GM12878 (cell line): ENCODE measurements around the gene OTUB2. TPM values are rescaled to one million over a fixed set of nuclear protein-coding genes. Genes with fewer than 3 reads are reported as not detected.

Experiments
- CHD4 ChIP-seq: fragments of 200-600 bp; sonication (generic); IDR thresholded peaks from 2 replicates; pipeline ENCODE4 v1.6.1; 2016; ENCODE audit warnings: mild to moderate bottlenecking
- ETV6 ChIP-seq, 2 experiments: fragments of 450-650 bp in 1 of 2; IDR thresholded peaks in 1 of 2; conservative IDR thresholded peaks in 1 of 2; 2 replicates each; pipeline ENCODE4 v1.6.1; 2014; ENCODE audit warnings: antibody characterized with exemption in 1 of 2, borderline replicate concordance in 1 of 2, low read depth in 1 of 2, mild to moderate bottlenecking in 1 of 2, moderate library complexity in 1 of 2
- FOXK2 ChIP-seq: fragments of 450-650 bp; IDR thresholded peaks from 2 replicates; pipeline ENCODE4 v1.6.1; 2017; ENCODE audit warnings: mild to moderate bottlenecking, moderate library complexity
- LARP7 ChIP-seq: fragments of 450-650 bp; IDR thresholded peaks from 2 replicates; pipeline ENCODE4 v1.6.1; 2017; ENCODE audit warnings: mild to moderate bottlenecking
- MXI1 ChIP-seq: fragments of 150-350 bp; IDR thresholded peaks from 2 replicates; pipeline ENCODE4 v1.6.1; 2011; ENCODE audit warnings: low read depth, mild to moderate bottlenecking, inconsistent platforms, low read length, improper control_type of control experiment
- MYB ChIP-seq: fragments of 150-350 bp; IDR thresholded peaks from 2 replicates; pipeline ENCODE4 v1.6.1; 2014; ENCODE audit warnings: mild to moderate bottlenecking, low read depth, low read length, borderline replicate concordance
- NBN ChIP-seq: fragments of 450-650 bp; IDR thresholded peaks from 2 replicates; pipeline ENCODE4 v1.6.1; 2016
- NR2C1 ChIP-seq: fragments of 450-650 bp; IDR thresholded peaks from 2 replicates; pipeline ENCODE4 v1.6.1; 2017; ENCODE audit warnings: antibody characterized with exemption, mild to moderate bottlenecking, moderate library complexity
- PAX5 ChIP-seq: IDR thresholded peaks from 2 replicates; pipeline ENCODE4 v1.6.1; 2011; ENCODE audit warnings: low read depth, low read length, borderline replicate concordance
- POLR2AphosphoS2 ChIP-seq: IDR thresholded peaks from 2 replicates; pipeline ENCODE4 v1.6.1; 2011; ENCODE audit warnings: low read depth, mild to moderate bottlenecking, low read length, improper control_type of control experiment, moderate library complexity
- RAD21 ChIP-seq: IDR thresholded peaks from 2 replicates; pipeline ENCODE4 v1.6.1; 2011; ENCODE audit warnings: mild to moderate bottlenecking, low read depth, low read length, moderate library complexity; ENCODE audit not compliant: insufficient read depth
- RELA ChIP-seq: fragments of 450-650 bp; IDR thresholded peaks from 2 replicates; pipeline ENCODE4 v1.8.0; 2014; ENCODE audit warnings: borderline replicate concordance; ENCODE audit not compliant: partially characterized antibody
- RFX5 ChIP-seq: IDR thresholded peaks from 2 replicates; pipeline ENCODE4 v1.6.1; 2011; ENCODE audit warnings: low read depth, low read length, improper control_type of control experiment
- RUNX3 ChIP-seq: IDR thresholded peaks from 2 replicates; pipeline ENCODE4 v1.6.1; 2012; ENCODE audit warnings: low read length, inconsistent platforms
- SIX5 ChIP-seq: IDR thresholded peaks from 2 replicates; pipeline ENCODE4 v1.6.1; 2011; ENCODE audit warnings: mild to moderate bottlenecking, low read depth, low read length, moderate library complexity; ENCODE audit not compliant: severe bottlenecking
- STAT3 ChIP-seq: IDR thresholded peaks from 2 replicates; pipeline ENCODE4 v1.6.1; 2011; ENCODE audit warnings: low read depth, low read length, improper control_type of control experiment
- TBL1XR1 ChIP-seq: IDR thresholded peaks from 2 replicates; pipeline ENCODE4 v1.6.1; 2012; ENCODE audit warnings: low read depth, low read length, improper control_type of control experiment
- polyA plus RNA-seq, 11 experiments: library from polyadenylated mRNA; depleted of rRNA in 4 of 11; unstranded in 6 of 11; stranded (reverse) in 5 of 11; fragments of >200 nt; fragmentation: Nextera tagmentation in 4 of 11; fragmentation: Illumina TruSeq in 1 of 11; extraction: Ambion mirVana in 4 of 11; extraction: Trizol in 1 of 11; gene quantifications; 1 replicate in 1 of 11; 2 replicates in 10 of 11; pipeline versions ENCODE4 v1.2.1 to v1.2.3, GENCODE V29; 2011 to 2016; ENCODE audit warnings: inconsistent platforms in 2 of 11, missing spikeins in 2 of 11, low read depth in 1 of 11
- total RNA-seq, 4 experiments: library from RNA; depleted of rRNA in 3 of 4; stranded (reverse); fragments of >200 nt in 3 of 4; fragmentation: Illumina TruSeq in 1 of 4; extraction: Trizol in 1 of 4; gene quantifications; 2 replicates each; pipeline versions ENCODE4 v1.2.1 to v1.2.3, GENCODE V29; 2013 to 2021
- TF ChIP-seq, protein P1 (sequence below): fragments of 450-650 bp; formaldehyde crosslinking; IDR thresholded peaks from 2 replicates; pipeline ENCODE4 v1.4.0; 2022; ENCODE audit warnings: mild to moderate bottlenecking, moderate library complexity
- TF ChIP-seq, protein P2 (sequence below): fragments of 450-650 bp; IDR thresholded peaks from 2 replicates; pipeline ENCODE4 v1.6.1; 2017; ENCODE audit warnings: mild to moderate bottlenecking, low read depth, inconsistent platforms; ENCODE audit not compliant: poor library complexity, severe bottlenecking
- TF ChIP-seq, protein P3 (sequence below): IDR thresholded peaks from 2 replicates; pipeline ENCODE4 v1.6.1; 2012; ENCODE audit warnings: improper control_type of control experiment, low read depth, low read length; ENCODE audit not compliant: insufficient replicate concordance

The OTUB2 gene
- total and polyA plus RNA-seq, 10 of the 15 experiments (the other 5 are each of a cell fraction or from before 2014, with no cell fraction given), result 0.05 to 0.82 (median 0.43) TPM

- TF ChIP-seq, protein P1, sequence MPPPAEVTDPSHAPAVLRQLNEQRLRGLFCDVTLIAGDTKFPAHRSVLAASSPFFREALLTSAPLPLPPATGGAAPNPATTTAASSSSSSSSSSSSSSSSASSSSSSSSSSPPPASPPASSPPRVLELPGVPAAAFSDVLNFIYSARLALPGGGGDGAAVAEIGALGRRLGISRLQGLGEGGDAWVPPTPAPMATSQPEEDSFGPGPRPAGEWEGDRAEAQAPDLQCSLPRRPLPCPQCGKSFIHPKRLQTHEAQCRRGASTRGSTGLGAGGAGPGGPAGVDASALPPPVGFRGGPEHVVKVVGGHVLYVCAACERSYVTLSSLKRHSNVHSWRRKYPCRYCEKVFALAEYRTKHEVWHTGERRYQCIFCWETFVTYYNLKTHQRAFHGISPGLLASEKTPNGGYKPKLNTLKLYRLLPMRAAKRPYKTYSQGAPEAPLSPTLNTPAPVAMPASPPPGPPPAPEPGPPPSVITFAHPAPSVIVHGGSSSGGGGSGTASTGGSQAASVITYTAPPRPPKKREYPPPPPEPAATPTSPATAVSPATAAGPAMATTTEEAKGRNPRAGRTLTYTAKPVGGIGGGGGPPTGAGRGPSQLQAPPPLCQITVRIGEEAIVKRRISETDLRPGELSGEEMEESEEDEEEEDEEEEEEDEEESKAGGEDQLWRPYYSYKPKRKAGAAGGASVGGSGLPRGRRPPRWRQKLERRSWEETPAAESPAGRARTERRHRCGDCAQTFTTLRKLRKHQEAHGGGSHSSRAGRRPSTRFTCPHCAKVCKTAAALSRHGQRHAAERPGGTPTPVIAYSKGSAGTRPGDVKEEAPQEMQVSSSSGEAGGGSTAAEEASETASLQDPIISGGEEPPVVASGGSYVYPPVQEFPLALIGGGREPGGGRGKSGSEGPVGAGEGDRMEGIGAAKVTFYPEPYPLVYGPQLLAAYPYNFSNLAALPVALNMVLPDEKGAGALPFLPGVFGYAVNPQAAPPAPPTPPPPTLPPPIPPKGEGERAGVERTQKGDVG, result no peak
- no peak for TF ChIP-seq LARP7
- TF ChIP-seq SIX5, result no peak
- 0 out of 2 replicates have a peak, but pooled peaks have one; percentile 77 for TF ChIP-seq STAT3
- TF ChIP-seq, protein P2, sequence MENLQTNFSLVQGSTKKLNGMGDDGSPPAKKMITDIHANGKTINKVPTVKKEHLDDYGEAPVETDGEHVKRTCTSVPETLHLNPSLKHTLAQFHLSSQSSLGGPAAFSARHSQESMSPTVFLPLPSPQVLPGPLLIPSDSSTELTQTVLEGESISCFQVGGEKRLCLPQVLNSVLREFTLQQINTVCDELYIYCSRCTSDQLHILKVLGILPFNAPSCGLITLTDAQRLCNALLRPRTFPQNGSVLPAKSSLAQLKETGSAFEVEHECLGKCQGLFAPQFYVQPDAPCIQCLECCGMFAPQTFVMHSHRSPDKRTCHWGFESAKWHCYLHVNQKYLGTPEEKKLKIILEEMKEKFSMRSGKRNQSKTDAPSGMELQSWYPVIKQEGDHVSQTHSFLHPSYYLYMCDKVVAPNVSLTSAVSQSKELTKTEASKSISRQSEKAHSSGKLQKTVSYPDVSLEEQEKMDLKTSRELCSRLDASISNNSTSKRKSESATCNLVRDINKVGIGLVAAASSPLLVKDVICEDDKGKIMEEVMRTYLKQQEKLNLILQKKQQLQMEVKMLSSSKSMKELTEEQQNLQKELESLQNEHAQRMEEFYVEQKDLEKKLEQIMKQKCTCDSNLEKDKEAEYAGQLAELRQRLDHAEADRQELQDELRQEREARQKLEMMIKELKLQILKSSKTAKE, result peak; percentile 66
- no peak for TF ChIP-seq CHD4
- peak; percentile 88 for TF ChIP-seq NR2C1
- TF ChIP-seq TBL1XR1, result peak; percentile 74; the same call in 1 of the 2 replicates
- TF ChIP-seq, protein P3, sequence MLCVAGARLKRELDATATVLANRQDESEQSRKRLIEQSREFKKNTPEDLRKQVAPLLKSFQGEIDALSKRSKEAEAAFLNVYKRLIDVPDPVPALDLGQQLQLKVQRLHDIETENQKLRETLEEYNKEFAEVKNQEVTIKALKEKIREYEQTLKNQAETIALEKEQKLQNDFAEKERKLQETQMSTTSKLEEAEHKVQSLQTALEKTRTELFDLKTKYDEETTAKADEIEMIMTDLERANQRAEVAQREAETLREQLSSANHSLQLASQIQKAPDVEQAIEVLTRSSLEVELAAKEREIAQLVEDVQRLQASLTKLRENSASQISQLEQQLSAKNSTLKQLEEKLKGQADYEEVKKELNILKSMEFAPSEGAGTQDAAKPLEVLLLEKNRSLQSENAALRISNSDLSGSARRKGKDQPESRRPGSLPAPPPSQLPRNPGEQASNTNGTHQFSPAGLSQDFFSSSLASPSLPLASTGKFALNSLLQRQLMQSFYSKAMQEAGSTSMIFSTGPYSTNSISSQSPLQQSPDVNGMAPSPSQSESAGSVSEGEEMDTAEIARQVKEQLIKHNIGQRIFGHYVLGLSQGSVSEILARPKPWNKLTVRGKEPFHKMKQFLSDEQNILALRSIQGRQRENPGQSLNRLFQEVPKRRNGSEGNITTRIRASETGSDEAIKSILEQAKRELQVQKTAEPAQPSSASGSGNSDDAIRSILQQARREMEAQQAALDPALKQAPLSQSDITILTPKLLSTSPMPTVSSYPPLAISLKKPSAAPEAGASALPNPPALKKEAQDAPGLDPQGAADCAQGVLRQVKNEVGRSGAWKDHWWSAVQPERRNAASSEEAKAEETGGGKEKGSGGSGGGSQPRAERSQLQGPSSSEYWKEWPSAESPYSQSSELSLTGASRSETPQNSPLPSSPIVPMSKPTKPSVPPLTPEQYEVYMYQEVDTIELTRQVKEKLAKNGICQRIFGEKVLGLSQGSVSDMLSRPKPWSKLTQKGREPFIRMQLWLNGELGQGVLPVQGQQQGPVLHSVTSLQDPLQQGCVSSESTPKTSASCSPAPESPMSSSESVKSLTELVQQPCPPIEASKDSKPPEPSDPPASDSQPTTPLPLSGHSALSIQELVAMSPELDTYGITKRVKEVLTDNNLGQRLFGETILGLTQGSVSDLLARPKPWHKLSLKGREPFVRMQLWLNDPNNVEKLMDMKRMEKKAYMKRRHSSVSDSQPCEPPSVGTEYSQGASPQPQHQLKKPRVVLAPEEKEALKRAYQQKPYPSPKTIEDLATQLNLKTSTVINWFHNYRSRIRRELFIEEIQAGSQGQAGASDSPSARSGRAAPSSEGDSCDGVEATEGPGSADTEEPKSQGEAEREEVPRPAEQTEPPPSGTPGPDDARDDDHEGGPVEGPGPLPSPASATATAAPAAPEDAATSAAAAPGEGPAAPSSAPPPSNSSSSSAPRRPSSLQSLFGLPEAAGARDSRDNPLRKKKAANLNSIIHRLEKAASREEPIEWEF, result peak; percentile 96
- peak; percentile 39; the same call in 1 of the 2 replicates for TF ChIP-seq PAX5
- TF ChIP-seq MYB, result no peak
- TF ChIP-seq RAD21, result no peak
- peak; percentile 62 for TF ChIP-seq FOXK2
- peak; percentile 79 for TF ChIP-seq RUNX3
- no peak for TF ChIP-seq POLR2AphosphoS2
- no peak for TF ChIP-seq RELA
- peak; percentile 79 for TF ChIP-seq NBN
- 0 out of 4 replicates have a peak, but pooled peaks of 1 of the 2 experiments have one; percentile 19 for TF ChIP-seq ETV6 (conservative IDR thresholded peaks at IDR 0.05 in 1 of 2, IDR thresholded peaks at IDR 0.05 in 1 of 2; ENCODE audit: borderline replicate concordance in 1 of 2, low read depth in 1 of 2)
- no peak for TF ChIP-seq MXI1
- TF ChIP-seq RFX5, result no peak
Measured at GRCh38 chr14:93989939-93990338, 36.2 kb upstream of the OTUB2 start (continued).
